A673 (cell line): Measurements from ENCODE around the gene ERFE. TPM values are rescaled to one million over a fixed set of nuclear protein-coding genes. Genes with fewer than 3 reads are reported as not detected.

Experiments used
- BruUV-seq: library from RNA; stranded (reverse); fragments of 400-500 nt; replicated peaks from 2 replicates; lab custom pipeline; 2021; lab: Mats Ljungman, UMichigan
- CTCF ChIA-PET: fragments of 300-600 bp; sonication (Branson Sonifier 250); formaldehyde crosslinking; loops from one replicate; lab custom pipeline; 2022; ENCODE audit warnings: antibody characterized with exemption; lab: Charles Lee
- POLR2A ChIA-PET: fragments of 300-600 bp; sonication (Branson Sonifier 250); formaldehyde crosslinking; loops from one replicate; lab custom pipeline; 2022; ENCODE audit warnings: antibody characterized with exemption; ENCODE audit not compliant: low non-redundant PET; lab: Charles Lee
- DNase-seq: peaks from one replicate; pipeline ENCODE4 v3.0.0-alpha.2; 2015; ENCODE audit warnings: low spot score
- H3K27ac ChIP-seq: fragments of 200-600 bp; sonication (generic); 2 replicates; pipeline ENCODE4 v1.5.1; 2016; ENCODE audit warnings: mixed run types, low read depth, mild to moderate bottlenecking, mixed read lengths, antibody characterized with exemption, low read length; ENCODE audit not compliant: poor library complexity, severe bottlenecking
- H3K27me3 ChIP-seq: fragments of 200-600 bp; sonication (generic); replicated peaks from 2 replicates; pipeline ENCODE4 v1.6.1; 2017; ENCODE audit warnings: mixed run types, low read depth, mild to moderate bottlenecking, mixed read lengths, antibody characterized with exemption, low read length; ENCODE audit not compliant: insufficient read depth, poor library complexity
- H3K36me3 ChIP-seq: fragments of 200-600 bp; sonication (generic); 2 replicates; pipeline ENCODE4 v1.6.1; 2016; ENCODE audit warnings: mixed run types, mild to moderate bottlenecking, mixed read lengths, antibody characterized with exemption, low read length; ENCODE audit not compliant: insufficient read depth, poor library complexity, severe bottlenecking
- H3K4me1 ChIP-seq: fragments of 200-600 bp; sonication (generic); 2 replicates; pipeline ENCODE4 v1.6.1; 2017; ENCODE audit warnings: mixed run types, mild to moderate bottlenecking, mixed read lengths, antibody characterized with exemption, low read length; ENCODE audit not compliant: insufficient read depth, poor library complexity, severe bottlenecking
- H3K4me3 ChIP-seq: fragments of 200-600 bp; sonication (generic); 2 replicates; pipeline ENCODE4 v1.5.1; 2016; ENCODE audit warnings: low read depth, mixed run types, mild to moderate bottlenecking, mixed read lengths, low read length; ENCODE audit not compliant: poor library complexity, severe bottlenecking
- H3K9me3 ChIP-seq: fragments of 200-600 bp; sonication (generic); 2 replicates; pipeline ENCODE4 v1.6.1; 2016; ENCODE audit warnings: mixed run types, low read depth, mild to moderate bottlenecking, mixed read lengths, antibody characterized with exemption, low read length; ENCODE audit not compliant: poor library complexity, severe bottlenecking
- EZH2 ChIP-seq: fragments of 200-600 bp; sonication (generic); IDR thresholded peaks from 2 replicates; pipeline ENCODE4 v1.6.1; 2017; ENCODE audit warnings: borderline replicate concordance, low read depth, mild to moderate bottlenecking, mixed read lengths, antibody characterized with exemption, low read length; ENCODE audit not compliant: poor library complexity, severe bottlenecking
- intact Hi-C: fragments of 100-400 bp; cut with micrococcal nuclease; formaldehyde crosslinking; loops from one replicate; pipeline ENCODE4 v1.10.0; 2022; ENCODE audit not compliant: unreplicated experiment
- total RNA-seq: library from RNA; stranded (reverse); gene quantifications from 2 replicates; pipeline ENCODE4 v1.2.3, GENCODE V29; 2021
- TF ChIP-seq, protein P1 (sequence below): fragments of 300-800, 200-600 bp; sonication (generic); conservative IDR thresholded peaks from 2 replicates; pipeline ENCODE4 v1.5.1; 2017; ENCODE audit warnings: low read depth, mild to moderate bottlenecking, antibody characterized with exemption, low read length, moderate library complexity, mixed read lengths

ERFE gene
- total RNA-seq, 1 experiment from 2014 or later, result 6.1 TPM

DNA sequence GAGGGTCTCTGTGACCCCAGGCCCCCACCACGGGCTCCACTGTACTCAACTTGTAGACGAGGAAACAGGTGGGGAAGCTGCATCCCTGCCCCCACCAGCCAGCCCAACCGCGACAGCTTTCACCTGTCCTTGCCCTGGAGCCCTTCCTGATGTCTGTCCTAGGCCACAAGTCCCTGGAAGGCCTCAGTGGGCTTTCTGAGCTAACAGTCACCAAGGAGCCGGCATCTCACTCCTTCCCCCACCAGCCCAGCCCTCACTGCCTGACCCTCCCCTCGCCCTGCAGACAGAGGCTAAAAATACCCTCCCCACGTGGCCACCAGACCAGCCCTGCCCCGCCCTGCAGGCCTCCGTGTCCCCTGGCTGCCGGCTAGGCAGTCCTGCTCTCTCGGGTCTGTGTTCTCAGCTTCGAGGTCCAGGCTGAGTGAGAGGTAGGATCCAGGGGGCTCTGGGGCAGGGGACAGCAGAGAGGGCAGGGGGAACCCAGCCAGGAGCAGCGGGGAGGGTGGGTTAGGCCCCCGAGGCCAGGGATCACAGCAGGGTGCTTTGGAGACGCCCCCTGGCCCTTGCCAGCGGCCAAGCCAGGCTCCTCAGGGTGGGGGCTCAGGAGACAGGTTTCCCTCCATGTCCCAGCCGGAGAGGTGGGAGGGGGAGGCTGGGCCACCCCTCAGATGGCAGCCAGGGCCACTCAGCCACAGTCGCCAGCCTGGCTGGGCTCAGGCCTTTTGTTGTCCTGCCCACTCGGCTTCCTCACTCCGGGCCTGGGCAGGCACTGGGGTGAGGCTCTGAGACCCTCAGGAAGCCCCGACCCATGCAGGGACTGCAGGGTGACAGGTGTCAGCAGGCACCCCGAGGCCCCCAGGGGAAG is 20.2 kb upstream of the ERFE start, which contains the start of gene KLHL30:
Gene KLHL30, plus strand, starts transcription at position 338 of the 865 bp plus-strand sequence. CDS start 2,087 bp downstream, outside the sequence.
- no peaks in the 10 kb centered on the region for H3K27me3 ChIP-seq
- ChIA-PET POLR2A (no interaction called here), CTCF (interaction anchor here (0.9 kb wide), 1 partner anchor 280 kb away, joined by 3 read pairs; no protein-coding TSS in a partner anchor)
- H3K4me3 ChIP-seq, result no peak within 1 kb of the TSS
- H3K4me1 ChIP-seq, result no peaks in the 10 kb centered on the region
- TF ChIP-seq, protein P1, sequence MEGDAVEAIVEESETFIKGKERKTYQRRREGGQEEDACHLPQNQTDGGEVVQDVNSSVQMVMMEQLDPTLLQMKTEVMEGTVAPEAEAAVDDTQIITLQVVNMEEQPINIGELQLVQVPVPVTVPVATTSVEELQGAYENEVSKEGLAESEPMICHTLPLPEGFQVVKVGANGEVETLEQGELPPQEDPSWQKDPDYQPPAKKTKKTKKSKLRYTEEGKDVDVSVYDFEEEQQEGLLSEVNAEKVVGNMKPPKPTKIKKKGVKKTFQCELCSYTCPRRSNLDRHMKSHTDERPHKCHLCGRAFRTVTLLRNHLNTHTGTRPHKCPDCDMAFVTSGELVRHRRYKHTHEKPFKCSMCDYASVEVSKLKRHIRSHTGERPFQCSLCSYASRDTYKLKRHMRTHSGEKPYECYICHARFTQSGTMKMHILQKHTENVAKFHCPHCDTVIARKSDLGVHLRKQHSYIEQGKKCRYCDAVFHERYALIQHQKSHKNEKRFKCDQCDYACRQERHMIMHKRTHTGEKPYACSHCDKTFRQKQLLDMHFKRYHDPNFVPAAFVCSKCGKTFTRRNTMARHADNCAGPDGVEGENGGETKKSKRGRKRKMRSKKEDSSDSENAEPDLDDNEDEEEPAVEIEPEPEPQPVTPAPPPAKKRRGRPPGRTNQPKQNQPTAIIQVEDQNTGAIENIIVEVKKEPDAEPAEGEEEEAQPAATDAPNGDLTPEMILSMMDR, result no peak
- no peak for TF ChIP-seq EZH2
- intact Hi-C loops, result no loop called here
- H3K27ac ChIP-seq, result no peak within 1 kb of the TSS
- no peaks in the 10 kb centered on the region for H3K36me3 ChIP-seq
- no peaks in the 10 kb centered on the region for H3K9me3 ChIP-seq
- DNase-seq, result no peak
- no TSS peak for BruUV-seq

DNA sequence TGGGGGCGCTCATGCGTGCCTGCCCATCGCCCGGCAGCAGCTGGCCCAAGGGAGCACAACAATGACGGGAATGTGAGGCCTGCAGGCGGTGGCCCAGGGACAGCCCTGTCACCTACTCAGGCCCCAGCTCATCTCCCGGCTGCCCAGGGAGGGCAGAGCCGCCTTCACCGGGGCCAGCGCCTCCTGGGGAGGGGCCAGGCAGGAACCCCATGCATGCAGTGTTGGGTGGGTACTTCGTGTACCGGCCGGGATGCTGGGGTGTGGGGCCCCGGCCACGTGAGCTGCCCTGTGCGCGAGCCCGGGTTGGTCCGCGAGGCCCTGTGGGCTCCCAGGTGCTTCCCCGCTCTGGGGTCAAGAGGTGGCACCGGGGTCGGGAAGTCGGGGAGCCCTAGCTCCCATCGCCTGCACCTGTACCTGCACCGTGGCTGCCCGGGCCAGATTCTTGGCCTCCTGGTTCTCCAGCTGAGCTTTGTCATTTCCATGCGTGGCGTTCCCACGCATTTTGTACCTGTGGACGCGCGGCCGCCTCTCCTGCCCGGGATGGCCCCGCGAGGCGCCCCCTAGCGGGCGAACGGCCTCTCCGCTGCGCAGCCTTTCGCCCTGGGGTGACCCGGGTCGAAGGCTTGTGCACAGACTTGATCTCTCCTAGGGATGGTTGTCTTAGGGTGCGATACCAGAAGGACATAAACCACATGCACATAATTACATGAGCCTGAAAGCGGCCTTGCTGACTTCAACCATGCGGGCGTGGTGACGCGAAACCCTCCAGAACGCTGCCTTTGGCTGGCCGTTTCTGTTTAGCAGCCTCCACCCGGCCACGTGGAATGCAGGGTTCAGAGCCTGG is 19.4 kb upstream of the ERFE start:
- Histone ChIP-seq H3K9me3 (no peaks in the 10 kb centered on the region), H3K36me3 (no peaks in the 10 kb centered on the region), H3K27me3 (no peaks in the 10 kb centered on the region), H3K4me1 (no peaks in the 10 kb centered on the region), H3K27ac (no peak overlapping the region), H3K4me3 (no peak overlapping the region)
- ChIA-PET POLR2A (no interaction called here), CTCF (interaction anchor here (0.9 kb wide), 1 partner anchor 281 kb away, joined by 3 read pairs; no protein-coding TSS in a partner anchor)
- intact Hi-C loops, result no loop called here
- BruUV-seq, result no TSS peak
- no peak for TF ChIP-seq EZH2
- TF ChIP-seq, protein P1, result peak; percentile 66
- DNase-seq, result no peak

DNA sequence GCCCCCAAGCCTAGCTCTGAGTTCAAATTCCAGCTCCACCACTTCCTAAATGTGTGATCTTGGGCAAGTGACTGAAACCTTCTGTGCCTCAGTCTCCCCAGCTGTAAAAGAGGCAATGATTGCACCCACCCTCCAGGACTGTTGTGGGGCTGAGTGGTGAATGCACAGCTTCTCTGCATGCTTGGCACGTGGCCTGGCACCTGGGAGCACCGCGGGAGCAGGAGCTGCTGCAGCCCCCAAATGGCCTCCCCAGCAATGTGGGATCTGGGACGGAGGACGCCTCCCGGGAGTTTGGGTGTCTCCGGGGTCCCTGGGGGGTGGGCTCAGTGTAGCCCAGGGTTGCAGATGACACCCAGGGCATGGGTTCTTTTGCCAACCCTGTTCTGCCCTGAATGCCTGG is 18.7 kb upstream of the ERFE start:
- no peaks in the 10 kb centered on the region for H3K9me3 ChIP-seq
- H3K36me3 ChIP-seq, result no peaks in the 10 kb centered on the region
- no peak for DNase-seq
- ChIA-PET CTCF (no interaction called here), POLR2A (no interaction called here)
- H3K4me1 ChIP-seq, result no peaks in the 10 kb centered on the region
- BruUV-seq, result no TSS peak
- intact Hi-C loops, result no loop called here
- H3K27me3 ChIP-seq, result no peaks in the 10 kb centered on the region
- H3K4me3 ChIP-seq, result no peak overlapping the region
- no peak overlapping the region for H3K27ac ChIP-seq
- TF ChIP-seq EZH2, result no peak
- TF ChIP-seq, protein P1, result no peak
